Peyer's patch (tissue), 4 donors: ENCODE data around the gene ATP5MC2. TPM values are rescaled to one million over a fixed set of nuclear protein-coding genes. Genes with fewer than 3 reads are reported as not detected.

Experiments used
- DNase-seq, 3 donors: peaks; one replicate each; pipeline ENCODE4 v3.0.0-alpha.2; 2017 to 2019
- H3K27ac ChIP-seq, 4 donors: fragments of 200-600 bp; sonication (generic); one replicate each; pipeline ENCODE4 v1.5.1; 2016 to 2019
- H3K27me3 ChIP-seq, 2 donors: fragments of 200-600 bp; sonication (generic); one replicate each; pipeline ENCODE4 v1.5.1; 2019
- H3K36me3 ChIP-seq, 3 donors: fragments of 200-600 bp; sonication (generic); one replicate each; pipeline ENCODE4 v1.5.1; 2016 to 2019
- H3K4me1 ChIP-seq, 4 donors: fragments of 200-600 bp; sonication (generic); one replicate each; pipeline ENCODE4 v1.5.1; 2016 to 2019
- H3K4me3 ChIP-seq, 4 donors: fragments of 200-600 bp; sonication (generic); 1 replicate in 3 of 4; 2 replicates in 1 of 4; pipeline ENCODE4 v1.5.1; 2016 to 2019; ENCODE audit warnings: mild to moderate bottlenecking in 1 of 4
- H3K9me3 ChIP-seq, 4 donors: fragments of 200-600 bp; sonication (generic); one replicate each; pipeline ENCODE4 v1.5.1; 2016 to 2019; ENCODE audit warnings: mild to moderate bottlenecking in 1 of 4
- POLR2A ChIP-seq, 2 donors: fragments of 450-650 bp; IDR thresholded peaks; one replicate each; pipeline ENCODE4 v1.5.1; 2017; ENCODE audit warnings: antibody characterized with exemption in 2 of 2, mild to moderate bottlenecking in 2 of 2, moderate library complexity in 2 of 2
- total RNA-seq, 4 donors: library from RNA; depleted of rRNA; stranded (reverse); fragments of >200 nt; gene quantifications; one replicate each; pipeline ENCODE4 v1.1.0, GENCODE V29; 2016
- TF ChIP-seq, protein P1 (sequence below), 6 experiments: fragments of 450-650 bp in 4 of 6; fragments of 200-600 bp in 2 of 6; sonication (generic) in 1 of 6; IDR thresholded peaks; one replicate each; pipeline ENCODE4 v1.5.1; 2017 to 2019; ENCODE audit warnings: antibody characterized with exemption in 6 of 6, mild to moderate bottlenecking in 3 of 6, moderate library complexity in 1 of 6

ATP5MC2 gene
- total RNA-seq, 4 donors from 2014 or later = 118 to 246 (median 203) TPM

DNA sequence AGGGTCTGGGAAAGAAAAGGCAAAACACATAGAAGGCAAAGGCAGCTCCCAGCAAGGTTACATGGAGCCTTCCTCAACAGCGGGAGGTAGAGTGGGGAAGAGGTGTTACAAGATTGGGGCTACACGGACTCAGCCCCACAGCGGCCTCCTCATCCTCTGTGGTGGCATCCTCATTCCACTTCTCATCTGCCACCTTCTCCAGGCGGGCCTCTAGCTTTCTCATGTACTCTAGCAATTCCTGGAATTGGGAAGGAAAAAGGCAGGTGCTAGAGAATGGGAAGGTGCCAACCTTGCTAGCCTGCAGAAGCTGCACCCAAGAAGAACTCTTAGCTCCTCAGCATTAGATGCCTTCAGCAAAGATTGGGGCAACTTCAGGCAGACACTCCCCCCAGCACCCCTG lies 38.1 kb upstream of the ATP5MC2 start:
- Histone ChIP-seq H3K9me3 (no peaks in the 10 kb centered on the region), H3K27ac (no peak overlapping the region), H3K4me3 (no peak overlapping the region), H3K27me3 (no peaks in the 10 kb centered on the region), H3K36me3 (peaks cover 0 to 72% (median 0%) of the 10 kb centered on the region in 3 donors), H3K4me1 (no peaks in the 10 kb centered on the region)
- TF ChIP-seq, protein P1, sequence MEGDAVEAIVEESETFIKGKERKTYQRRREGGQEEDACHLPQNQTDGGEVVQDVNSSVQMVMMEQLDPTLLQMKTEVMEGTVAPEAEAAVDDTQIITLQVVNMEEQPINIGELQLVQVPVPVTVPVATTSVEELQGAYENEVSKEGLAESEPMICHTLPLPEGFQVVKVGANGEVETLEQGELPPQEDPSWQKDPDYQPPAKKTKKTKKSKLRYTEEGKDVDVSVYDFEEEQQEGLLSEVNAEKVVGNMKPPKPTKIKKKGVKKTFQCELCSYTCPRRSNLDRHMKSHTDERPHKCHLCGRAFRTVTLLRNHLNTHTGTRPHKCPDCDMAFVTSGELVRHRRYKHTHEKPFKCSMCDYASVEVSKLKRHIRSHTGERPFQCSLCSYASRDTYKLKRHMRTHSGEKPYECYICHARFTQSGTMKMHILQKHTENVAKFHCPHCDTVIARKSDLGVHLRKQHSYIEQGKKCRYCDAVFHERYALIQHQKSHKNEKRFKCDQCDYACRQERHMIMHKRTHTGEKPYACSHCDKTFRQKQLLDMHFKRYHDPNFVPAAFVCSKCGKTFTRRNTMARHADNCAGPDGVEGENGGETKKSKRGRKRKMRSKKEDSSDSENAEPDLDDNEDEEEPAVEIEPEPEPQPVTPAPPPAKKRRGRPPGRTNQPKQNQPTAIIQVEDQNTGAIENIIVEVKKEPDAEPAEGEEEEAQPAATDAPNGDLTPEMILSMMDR (IDR thresholded peaks at IDR 0.05) = no peak
- no peak for TF ChIP-seq POLR2A (IDR thresholded peaks at IDR 0.05)
- DNase-seq = no peak

GRCh38 chr12:53713516-53713915 lies 37.6 kb upstream of the ATP5MC2 start:
- no peak for TF ChIP-seq POLR2A (IDR thresholded peaks at IDR 0.05)
- TF ChIP-seq, protein P1 (IDR thresholded peaks at IDR 0.05) = no peak
- Histone ChIP-seq H3K4me1 (no peaks in the 10 kb centered on the region), H3K9me3 (no peaks in the 10 kb centered on the region), H3K4me3 (no peak overlapping the region), H3K36me3 (peaks cover 0 to 68% (median 0%) of the 10 kb centered on the region in 3 donors), H3K27me3 (no peaks in the 10 kb centered on the region), H3K27ac (no peak overlapping the region)
- DNase-seq = no peak

- no peaks in the 10 kb centered on the region for H3K9me3 ChIP-seq
- H3K4me3 ChIP-seq = no peak overlapping the region
- H3K36me3 ChIP-seq = peaks cover 0 to 55% (median 0%) of the 10 kb centered on the region in 3 donors
- no peak for DNase-seq
- H3K27me3 ChIP-seq = no peaks in the 10 kb centered on the region
- H3K4me1 ChIP-seq = no peaks in the 10 kb centered on the region
- no peak overlapping the region for H3K27ac ChIP-seq
- TF ChIP-seq, protein P1 (IDR thresholded peaks at IDR 0.05) = no peak
- no peak for TF ChIP-seq POLR2A (IDR thresholded peaks at IDR 0.05)
Observed at GRCh38 chr12:53712059-53712643, 36.3 kb upstream of the ATP5MC2 start.

DNA sequence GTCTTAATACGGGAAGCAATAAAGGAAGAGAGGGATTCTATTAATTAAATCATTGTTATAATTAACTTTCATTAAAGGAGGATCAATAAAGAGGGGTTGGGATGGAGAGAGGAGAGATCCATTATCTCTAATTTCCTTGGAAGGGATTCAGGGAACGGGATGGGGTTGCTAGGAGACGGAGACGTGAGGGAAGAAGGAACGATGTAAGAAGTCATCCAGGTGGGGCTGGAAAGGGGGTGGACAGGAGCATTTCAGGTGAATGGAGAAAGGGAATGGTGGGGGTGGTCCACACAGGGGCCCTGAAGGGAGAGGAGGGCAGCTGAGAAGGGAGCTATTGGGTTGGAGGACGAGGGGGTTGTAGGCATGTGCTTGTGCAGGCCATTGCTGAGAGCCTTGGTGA lies 34.2 kb upstream of the ATP5MC2 start:
- TF ChIP-seq, protein P1 (IDR thresholded peaks at IDR 0.05) = no peak
- no peak for TF ChIP-seq POLR2A (IDR thresholded peaks at IDR 0.05)
- no peak overlapping the region for H3K27ac ChIP-seq
- H3K36me3 ChIP-seq = peaks cover 0 to 35% (median 0%) of the 10 kb centered on the region in 3 donors
- H3K4me3 ChIP-seq = no peak overlapping the region
- H3K4me1 ChIP-seq = no peaks in the 10 kb centered on the region
- no peaks in the 10 kb centered on the region for H3K27me3 ChIP-seq
- no peak for DNase-seq
- no peaks in the 10 kb centered on the region for H3K9me3 ChIP-seq

GRCh38 chr12:53709671-53710070 lies 33.8 kb upstream of the ATP5MC2 start:
- Histone ChIP-seq H3K36me3 (peaks cover 0 to 31% (median 0%) of the 10 kb centered on the region in 3 donors), H3K4me1 (no peaks in the 10 kb centered on the region), H3K27ac (no peak overlapping the region), H3K9me3 (no peaks in the 10 kb centered on the region), H3K27me3 (no peaks in the 10 kb centered on the region), H3K4me3 (no peak overlapping the region)
- no peak for DNase-seq
- no peak for TF ChIP-seq POLR2A (IDR thresholded peaks at IDR 0.05)
- TF ChIP-seq, protein P1 (IDR thresholded peaks at IDR 0.05) = no peak

DNA sequence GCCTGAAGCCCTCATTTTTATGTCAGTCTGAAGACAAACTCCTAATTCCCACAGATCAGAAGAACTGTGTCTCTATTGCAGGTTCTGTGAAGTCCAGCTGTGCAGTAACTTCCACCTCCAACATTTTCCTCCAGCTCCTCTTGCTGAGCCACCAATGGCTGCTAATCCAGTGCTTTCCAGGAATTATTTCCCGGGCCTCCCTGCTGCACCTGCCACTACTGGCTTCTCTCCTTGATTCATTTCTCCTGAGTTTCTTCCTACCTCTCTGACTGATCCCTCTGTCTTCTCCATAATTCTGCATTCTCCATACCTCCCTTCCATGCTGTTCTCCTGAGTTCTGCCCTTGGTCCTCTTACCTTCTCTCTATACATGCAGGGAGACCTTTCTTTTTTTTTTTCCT lies 30.2 kb upstream of the ATP5MC2 start:
- H3K9me3 ChIP-seq = no peaks in the 10 kb centered on the region
- no peaks in the 10 kb centered on the region for H3K4me1 ChIP-seq
- no peak overlapping the region for H3K4me3 ChIP-seq
- H3K27ac ChIP-seq = no peak overlapping the region
- no peak for DNase-seq
- H3K36me3 ChIP-seq = no peaks in the 10 kb centered on the region
- no peak for TF ChIP-seq POLR2A (IDR thresholded peaks at IDR 0.05)
- TF ChIP-seq, protein P1 (IDR thresholded peaks at IDR 0.05) = no peak
- no peaks in the 10 kb centered on the region for H3K27me3 ChIP-seq
